Measurements from ENCODE around the gene BRSK2. TPM values are rescaled to one million over a fixed set of nuclear protein-coding genes. Genes with fewer than 3 reads are reported as not detected.

BRSK2 gene
- polyA plus RNA-seq, 3 donors: 0.67 to 50.2 (median 0.82) TPM

DNA sequence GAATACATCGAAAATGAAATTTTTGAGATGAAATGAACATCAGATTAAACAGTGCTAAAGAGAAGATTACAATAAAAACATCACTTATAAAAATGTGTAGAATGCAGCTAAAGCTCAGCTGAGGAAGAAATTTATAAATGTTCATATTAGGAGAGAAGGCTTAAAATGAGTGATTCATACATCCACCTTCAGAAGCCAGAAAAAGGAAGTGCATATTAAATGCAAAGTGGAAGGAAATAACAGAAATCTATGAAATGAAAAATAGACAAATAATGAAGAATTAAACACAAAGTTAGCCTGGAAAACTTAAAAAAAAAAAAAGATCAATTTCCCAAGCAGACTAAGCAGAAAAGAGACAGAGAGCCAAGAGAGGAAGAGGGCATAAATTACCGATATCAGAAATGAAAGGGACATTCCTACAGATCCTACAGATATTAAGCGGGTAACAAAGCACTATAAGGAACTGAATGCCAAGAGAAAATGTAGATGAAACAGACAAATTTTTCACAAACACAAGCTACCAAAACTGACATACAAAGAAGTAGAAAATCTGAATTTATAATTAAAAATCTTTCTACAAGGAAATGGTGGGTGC is 104.0 kb downstream of the BRSK2 start:
- 83 to 94% (median 88%) methylated on average over 3 of the region's 3 CpGs for WGBS, 3 donors

DNA sequence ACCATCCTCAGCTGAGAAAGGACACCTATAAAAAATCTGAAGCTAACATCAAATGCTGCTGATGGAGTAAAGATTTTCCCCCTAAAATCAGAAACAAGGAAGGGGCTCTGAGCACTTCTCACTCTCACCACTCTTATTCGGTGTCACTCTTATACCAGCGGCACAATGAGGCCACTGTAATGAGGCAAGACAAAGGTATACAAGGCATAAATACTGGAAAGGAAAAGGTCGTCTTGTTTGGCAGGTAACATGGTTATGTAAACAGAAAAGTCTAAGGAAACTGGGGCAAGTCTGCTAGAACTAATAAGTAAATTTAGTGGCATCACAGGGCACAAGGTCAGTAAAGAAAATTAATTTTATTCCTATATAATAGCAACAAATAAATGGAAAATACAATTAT is 104.9 kb downstream of the BRSK2 start:
- WGBS, 3 donors: 25 to 92% (median 80%) methylated on average over 3 of the region's 3 CpGs
- no peak overlapping the region for H3K27ac ChIP-seq (ENCODE audit: low read depth, low read length)

More for the DNA sequence above, 104.0 kb downstream of the BRSK2 start:
- no peak overlapping the region for H3K27ac ChIP-seq (ENCODE audit: low read depth, low read length)

DNA sequence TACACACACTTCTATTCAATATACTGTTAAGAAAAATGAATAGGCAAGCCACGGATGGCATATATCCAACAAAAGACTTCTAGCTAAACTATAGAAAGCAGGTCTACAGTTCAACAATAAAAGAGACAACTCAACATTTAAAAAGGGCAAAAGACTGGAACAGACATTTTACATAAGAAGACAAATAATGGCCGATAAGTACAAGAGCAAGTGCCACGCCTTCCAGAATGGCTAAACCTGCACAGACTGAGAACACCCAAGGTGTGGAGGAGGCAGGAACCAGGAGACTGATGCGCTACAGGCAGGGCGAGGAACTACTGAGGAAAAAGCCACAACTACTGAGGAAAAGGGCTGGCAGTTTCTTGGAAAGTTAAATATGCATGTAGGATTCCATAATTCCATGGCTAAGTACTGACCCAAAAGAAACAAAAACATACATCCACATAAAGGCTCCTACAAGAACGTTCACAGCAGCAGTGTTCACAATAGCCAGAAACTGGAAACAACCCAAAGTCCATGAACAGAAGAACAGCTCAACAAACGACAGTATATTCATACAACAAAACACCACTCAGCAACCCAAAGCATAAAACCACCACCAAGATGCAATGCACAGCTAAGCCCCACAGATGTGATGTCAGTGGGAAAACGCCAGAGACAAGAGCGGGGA is 106.5 kb downstream of the BRSK2 start:
- WGBS, 3 donors: 85 to 87% (median 86%) methylated on average over 9 of the region's 9 CpGs

DNA sequence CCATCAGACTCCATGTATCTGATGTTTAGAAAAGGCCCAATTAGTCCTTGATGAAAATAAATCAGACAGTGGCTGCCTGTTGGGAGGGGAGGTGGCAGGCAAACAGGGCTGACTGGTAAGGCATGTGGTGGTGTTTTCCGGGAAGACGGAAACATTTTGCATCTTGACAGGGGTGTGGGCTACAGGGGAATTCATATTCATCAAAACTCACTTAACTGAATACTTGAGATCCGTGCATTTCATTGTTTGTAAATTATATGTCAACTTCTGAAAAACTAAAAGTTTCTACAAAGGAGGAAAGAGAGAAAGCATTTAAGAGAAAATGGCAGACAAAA is 107.0 kb downstream of the BRSK2 start:
- WGBS, 3 donors: 64 to 82% (median 69%) methylated on average over 3 of the region's 3 CpGs
- H3K27ac ChIP-seq (ENCODE audit: low read depth, low read length): no peak overlapping the region

More for the DNA sequence above, 106.5 kb downstream of the BRSK2 start:
- no peak overlapping the region for H3K27ac ChIP-seq (ENCODE audit: low read depth, low read length)

DNA sequence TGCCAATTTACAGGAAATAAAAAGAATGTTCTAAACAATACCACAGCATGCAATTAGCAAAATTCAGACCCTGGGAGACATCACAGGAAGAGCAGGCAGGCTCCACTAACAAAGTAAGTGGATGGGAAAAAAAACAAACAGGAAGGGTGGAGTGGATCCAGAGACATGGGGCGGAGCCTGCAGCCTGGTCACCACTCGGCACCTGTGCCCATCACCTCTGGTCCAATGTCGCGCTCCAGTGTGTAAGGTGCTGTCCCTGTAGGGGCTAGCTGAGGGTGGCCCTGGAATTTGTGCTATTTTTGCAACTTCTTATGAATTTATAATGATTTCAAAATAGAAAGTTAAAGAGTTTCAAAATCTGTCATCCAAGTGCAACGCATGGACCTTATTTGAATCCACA is 107.9 kb downstream of the BRSK2 start:
- WGBS, 3 donors: 75 to 82% (median 78%) methylated on average over 5 of the region's 5 CpGs
- H3K27ac ChIP-seq (ENCODE audit: low read depth, low read length): no peak overlapping the region

DNA sequence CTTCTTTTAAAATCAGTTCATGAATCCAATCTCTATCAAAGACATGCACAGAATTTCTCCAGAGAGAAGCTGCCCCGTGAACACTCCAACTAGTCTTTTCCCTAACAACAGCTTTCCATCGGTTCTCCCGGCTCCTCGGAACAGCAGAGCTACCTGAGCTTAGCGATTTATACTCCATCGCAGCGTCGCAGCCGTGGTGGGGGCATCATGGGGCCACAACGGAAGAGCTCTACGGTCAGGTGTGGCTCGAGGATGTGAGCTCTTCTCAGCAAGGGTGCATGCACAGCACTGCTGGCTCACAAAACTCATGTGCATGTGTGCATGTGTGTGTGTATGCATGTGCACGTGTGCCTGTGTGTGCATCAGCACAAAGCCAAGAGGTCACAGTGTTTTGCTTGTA is 108.5 kb downstream of the BRSK2 start:
- 93 to 95% (median 94%) methylated on average over 13 of the region's 13 CpGs for WGBS, 3 donors
- no peak overlapping the region for H3K27ac ChIP-seq (ENCODE audit: low read depth, low read length)

DNA sequence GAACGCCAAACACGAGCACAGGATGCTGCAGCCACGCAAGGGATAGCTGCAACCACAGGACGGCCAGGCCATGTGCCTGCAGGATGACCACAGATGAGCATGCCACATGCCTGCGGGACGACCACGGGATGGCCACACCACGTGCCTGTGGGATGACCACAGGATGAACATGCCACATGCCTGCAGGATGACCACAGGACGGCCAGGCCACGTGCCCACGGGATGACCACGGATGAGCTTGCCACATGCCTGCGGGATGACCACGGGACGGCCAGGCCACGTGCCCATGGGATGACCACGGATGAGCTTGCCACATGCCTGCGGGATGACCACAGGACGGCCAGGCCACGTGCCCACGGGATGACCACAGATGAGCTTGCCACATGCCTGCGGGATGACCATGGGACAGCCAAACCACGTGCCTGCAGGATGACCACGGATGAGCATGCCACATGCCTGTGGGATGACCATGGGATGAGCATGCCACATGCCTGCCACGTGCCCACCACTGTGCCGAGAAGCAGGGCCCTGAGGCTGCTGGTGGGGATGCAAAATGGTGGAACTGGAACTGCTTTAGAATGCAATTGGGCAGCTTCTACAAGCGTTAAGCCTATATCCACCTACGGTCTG is 109.6 kb downstream of the BRSK2 start:
- no peak overlapping the region for H3K27ac ChIP-seq (ENCODE audit: low read depth, low read length)
- 90 to 93% (median 91%) methylated on average over 28 of the region's 28 CpGs for WGBS, 3 donors

DNA sequence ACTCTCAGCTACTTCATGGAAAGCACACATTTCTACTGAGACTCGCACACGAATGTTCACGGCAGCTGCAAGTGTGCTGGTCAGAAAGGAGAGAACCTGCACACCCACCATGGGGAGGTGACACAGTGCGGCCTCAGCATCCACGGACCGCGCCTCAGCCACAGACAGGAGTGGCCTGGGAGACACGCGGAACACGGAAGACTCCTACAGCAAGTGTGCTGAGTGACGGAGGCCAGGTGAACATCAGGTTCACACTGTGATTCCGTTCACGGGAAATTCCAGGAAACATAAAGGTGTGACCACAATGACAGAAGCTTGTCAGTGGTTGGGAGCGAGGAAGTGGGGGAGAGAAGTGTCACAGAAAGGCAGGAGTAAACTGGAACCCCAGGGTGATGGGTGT is 110.2 kb downstream of the BRSK2 start:
- no peak overlapping the region for H3K27ac ChIP-seq (ENCODE audit: low read depth, low read length)
- 94 to 96% (median 95%) methylated on average over 14 of the region's 14 CpGs for WGBS, 3 donors

DNA sequence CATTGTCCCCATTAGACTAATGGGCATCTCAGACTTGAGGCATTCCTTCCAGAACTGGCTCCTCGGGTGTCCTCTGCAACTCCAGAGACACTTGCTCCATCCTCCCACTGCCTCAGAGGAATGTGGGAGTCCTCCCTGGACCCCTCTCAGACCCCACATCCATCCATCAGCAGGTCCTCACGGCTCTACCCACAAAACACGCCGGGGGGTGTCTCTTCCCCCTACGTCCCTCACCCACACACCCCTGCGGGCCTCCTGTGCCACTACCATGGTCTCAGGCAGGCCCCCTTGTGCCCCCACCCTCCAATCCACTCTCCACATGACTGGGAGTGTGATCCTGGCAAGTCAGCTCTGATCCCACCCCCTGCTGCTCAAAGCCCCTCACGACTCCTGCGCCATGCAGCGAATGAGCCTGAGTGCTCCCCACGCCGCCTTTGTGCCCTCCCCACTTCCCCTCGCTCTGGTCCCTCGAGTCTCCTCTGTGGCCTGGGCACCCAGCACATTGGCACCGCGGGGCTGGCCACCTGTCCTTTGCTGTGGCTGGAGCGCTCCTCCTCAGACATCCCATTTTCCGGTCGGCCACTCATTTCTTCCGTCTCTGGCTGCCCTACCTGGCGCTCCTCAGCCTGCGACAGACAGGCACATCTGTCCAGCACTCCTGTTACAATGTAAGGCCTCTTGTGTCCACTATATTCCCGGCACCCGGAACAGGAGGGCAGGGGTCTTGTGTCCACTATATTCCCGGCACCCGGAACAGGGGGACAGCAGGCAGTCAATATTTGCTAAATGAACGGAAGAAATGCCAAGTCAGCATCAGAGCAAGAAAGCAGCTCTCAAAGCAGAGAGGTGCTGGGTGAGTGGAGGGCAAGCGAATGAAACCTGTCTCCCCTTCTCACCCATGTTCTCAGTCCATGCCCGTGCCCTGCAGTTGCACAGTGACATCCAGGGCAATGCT is 111.0 kb downstream of the BRSK2 start:
- WGBS, 3 donors: 92 to 94% (median 93%) methylated on average over 28 of the region's 28 CpGs
- H3K27ac ChIP-seq (ENCODE audit: low read depth, low read length): no peak overlapping the region

DNA sequence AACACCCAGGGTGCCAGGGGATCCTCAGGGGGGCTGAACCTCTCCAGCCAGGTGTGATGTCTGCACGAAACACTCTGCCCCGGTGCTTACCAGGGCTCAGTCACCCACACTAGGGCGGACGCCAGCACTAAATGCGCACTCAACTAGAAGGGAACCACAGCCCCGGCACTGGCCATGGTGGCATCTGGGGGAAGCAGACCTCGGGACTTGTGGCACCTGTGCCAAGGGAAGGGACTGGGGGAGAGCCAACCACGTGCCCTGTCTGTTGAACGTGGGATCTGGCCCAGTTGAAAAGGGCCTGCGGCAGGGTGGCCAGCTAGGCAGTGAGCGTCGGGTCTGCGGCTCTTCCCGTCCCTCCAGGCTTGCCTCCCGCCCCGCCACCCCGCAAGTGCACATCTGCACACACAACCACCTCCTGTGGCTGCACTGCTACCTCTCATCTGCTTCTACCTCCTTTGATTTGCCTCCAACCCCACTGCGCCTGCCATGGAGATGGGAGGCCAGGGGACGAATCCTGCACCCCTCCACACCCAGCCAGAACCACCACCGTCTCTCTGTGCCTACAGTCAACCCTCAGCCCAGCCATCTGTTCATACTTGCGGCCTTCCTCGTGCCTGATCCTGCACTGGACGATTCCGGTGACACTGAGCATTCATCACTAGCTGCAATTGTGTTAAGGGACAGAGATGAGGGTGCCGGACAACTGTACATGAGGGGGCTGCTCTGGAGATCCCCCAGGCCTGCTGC is 111.9 kb downstream of the BRSK2 start:
- no peak overlapping the region for H3K27ac ChIP-seq (ENCODE audit: low read depth, low read length)
- WGBS, 3 donors: 83 to 92% (median 90%) methylated on average over 25 of the region's 25 CpGs

DNA sequence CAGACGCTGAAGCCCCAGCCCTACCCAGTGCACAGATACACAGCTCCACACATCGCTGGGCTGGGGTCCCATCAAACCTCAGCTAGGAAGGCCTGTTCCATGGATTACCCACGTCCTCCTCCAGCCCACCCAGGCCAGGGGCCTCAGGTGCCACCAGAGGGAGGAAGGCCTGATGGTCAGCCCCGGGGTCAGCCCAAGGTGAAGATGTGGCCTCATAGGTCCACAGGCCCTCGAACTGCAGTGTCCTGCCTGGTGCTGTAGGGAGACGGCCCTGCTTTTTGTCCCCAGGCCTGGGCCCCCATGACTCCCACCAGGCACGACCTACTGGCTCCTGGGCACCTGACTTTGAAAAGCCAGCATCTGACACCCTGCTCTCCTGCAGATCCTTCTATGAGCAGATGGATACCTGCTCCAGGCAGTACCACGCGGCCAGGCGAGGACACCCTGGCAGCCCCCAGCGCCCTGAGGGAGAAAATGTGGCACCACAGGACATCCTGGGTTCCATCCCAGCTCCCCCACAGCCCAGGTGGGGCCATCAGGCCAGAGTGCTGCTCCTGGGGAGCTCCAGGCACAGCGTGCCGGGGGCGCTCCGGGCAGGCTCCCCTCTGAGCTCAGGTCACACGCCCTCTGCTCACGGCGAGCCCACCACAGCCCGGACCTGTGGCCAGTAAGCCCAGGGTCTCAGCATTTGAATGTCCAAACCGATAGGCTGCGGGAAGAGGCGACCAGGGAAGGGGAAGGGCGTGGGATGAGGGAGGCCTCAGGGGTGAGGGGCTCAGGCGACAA is 112.6 kb downstream of the BRSK2 start:
- H3K27ac ChIP-seq (ENCODE audit: low read depth, low read length): no peak overlapping the region
- 88 to 91% (median 91%) methylated on average over 24 of the region's 24 CpGs for WGBS, 3 donors

DNA sequence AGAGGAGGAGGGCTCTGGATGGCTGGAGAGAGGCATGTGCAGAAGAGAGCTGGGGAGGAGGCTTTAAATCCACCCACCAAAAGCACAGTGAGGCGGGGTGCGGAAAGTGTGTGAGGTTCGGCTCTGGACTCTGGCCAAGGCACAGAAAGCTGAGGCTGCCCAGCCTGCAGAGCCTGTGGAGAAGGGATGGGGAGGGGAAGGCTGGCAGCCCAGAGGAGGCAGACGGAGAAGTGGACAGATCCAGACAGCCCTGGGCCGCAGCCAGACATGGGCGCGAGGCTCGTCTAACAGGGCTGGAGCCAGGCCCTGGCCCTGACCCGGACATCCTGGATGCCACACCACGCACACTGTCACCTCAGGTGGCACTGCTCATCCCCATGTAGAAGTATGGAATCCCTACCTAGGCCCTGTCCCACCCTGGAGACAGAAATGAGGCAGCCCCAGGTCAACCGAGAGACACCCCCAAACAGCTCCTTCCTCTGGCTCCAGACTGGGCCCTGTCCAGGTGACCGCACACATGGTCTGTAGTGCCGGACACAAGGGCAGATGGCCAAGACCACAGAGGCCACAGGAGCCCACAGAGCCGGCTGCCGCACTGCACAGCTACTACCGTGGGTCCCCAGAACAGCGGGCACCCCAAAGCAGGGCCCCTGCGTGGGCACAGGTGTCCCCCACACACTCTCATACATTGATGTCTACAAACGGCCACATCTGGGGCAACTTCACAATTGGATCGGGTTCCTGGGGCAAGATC is 113.4 kb downstream of the BRSK2 start:
- WGBS, 3 donors: 74 to 76% (median 76%) methylated on average over 20 of the region's 20 CpGs
- no peak overlapping the region for H3K27ac ChIP-seq (ENCODE audit: low read depth, low read length)

DNA sequence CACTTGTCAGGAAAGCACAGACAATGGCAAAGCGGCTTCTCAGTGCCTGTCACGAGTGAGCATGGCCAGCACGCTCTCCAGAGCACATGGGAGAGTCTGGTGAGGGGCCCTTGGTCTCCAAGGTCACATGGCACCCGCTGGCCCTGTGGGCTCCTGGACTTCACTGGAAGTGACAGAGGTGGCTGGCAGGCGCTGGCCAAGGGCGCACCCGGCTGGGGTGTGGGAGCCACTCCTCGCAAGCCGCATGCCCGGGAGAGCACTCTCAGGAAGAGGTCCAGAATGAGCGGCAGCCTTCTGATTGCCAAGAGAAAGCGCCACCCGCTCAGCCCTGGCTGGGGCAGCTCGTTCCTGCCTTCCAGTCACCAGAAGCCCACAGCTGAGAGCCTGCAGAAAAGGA is 114.0 kb downstream of the BRSK2 start:
- no peak overlapping the region for H3K27ac ChIP-seq (ENCODE audit: low read depth, low read length)
- WGBS, 3 donors: 54 to 75% (median 58%) methylated on average over 14 of the region's 14 CpGs

DNA sequence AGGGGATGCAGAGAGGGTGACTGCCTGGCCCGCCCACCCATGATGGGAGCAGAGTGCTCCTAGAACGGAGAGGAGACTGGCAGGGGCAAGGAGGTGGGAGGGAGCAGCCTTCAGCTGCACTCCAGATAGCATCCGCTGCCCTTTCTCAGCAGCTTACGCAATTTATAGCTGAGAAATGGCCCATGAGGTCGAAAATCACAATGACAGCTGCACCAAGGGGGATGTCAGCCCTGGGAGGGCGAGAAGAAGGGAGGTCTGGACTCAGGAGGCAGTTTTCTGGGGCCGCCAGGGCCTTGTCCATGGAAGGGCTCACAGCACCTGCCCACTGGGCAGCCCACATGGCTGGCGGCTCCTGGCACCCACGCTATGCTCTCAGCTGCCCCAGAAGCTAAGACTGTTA is 114.4 kb downstream of the BRSK2 start:
- H3K27ac ChIP-seq (ENCODE audit: low read depth, low read length): no peak overlapping the region
- 71 to 83% (median 73%) methylated on average over 9 of the region's 9 CpGs for WGBS, 3 donors

DNA sequence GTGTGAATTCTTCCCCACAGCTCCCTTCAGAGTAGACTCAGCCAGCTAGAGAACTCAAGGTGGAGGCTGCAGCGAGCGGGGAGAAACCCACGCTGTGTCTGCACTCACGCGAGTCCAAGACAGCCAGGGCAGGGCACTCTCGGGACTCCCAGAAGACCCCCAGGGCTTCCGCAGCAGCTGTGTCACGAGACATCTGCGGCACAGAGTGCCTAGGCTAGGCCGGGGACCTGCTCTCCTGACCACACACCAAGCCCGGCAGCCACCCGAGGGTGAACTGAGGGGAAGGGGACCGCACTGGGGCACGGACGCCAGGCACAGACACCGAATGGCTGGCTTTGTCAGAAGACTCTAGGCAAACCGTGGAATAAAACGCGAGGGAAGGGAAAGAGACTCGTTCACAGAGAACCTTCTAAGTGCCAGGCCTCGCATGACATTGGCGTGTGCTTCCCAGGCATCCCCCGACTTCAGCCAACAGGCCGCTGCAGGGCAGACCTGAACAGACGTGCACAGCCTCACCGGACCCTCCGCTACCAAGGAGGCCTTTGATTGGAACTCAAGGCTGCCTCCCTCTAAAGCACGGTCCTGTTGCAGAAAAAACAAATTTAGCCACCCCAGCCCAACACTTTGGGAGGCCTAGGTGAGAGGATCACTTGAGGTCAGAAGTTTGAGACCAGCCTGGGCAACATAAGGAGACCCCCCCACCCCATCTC is 115.0 kb downstream of the BRSK2 start:
- no peak overlapping the region for H3K27ac ChIP-seq (ENCODE audit: low read depth, low read length)
- 93 to 94% (median 94%) methylated on average over 28 of the region's 28 CpGs for WGBS, 3 donors

DNA sequence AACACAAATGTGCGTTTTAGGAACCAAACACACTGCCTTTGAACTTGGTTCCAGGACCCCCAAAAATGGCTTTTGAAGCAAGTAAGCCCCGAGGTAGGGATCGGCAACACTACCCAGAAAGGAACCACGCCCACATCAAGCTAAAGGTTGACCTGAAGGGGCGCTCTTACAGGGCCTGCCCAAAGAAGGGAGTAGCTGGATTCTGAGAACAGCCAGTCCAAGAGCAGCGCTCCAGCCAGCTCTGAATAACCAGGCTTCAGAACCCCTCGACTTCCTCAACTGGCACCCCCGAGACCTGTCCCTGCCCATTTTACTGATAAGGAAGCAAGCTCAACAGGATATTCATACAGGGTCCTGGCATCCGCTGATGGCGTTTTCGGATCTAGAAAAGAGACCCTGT is 115.7 kb downstream of the BRSK2 start:
- WGBS, 3 donors: 82 to 85% (median 83%) methylated on average over 11 of the region's 11 CpGs
- H3K27ac ChIP-seq (ENCODE audit: low read depth, low read length): no peak overlapping the region
